Activated CD4-positive, alpha-beta T cell treated with anti-CD3 and anti-CD28 coated beads, Interleukin-2, amount 10 ng/mL, durations not matched to agents 7 days and 5 days (primary cell): ENCODE results near the gene OTOR. TPM values are rescaled to one million over a fixed set of nuclear protein-coding genes. Genes with fewer than 3 reads are reported as not detected.

ENCODE experiments used
- total RNA-seq, 2 experiments: library from RNA; stranded (reverse); gene quantifications; one replicate each; pipeline ENCODE4 v1.2.3, GENCODE V29; 2021

OTOR gene
- total RNA-seq, 2 experiments from 2014 or later = not detected

Other genes with a start within 250 kb of the OTOR start
- gene KIF16B, start 174.9 kb upstream of the OTOR start, total RNA-seq = 10 to 100 TPM in 1 of 2 experiments, 1 to 10 TPM in 1; 9.4 to 10.3 TPM
- gene SNRPB2, start 18.3 kb upstream of the OTOR start, total RNA-seq = 100 to 1,000 TPM in 1 of 2 experiments, 10 to 100 TPM in 1; 88.7 to 110 TPM